GM21515 (cell line): ENCODE results near the gene ZNF532.
"Not testable (repeated sequence)": the region's sequence is repeated elsewhere in the genome, so short reads cannot be mapped to it uniquely, and the experiment has no call there.

Experiments
- ATAC-seq: cut with Tn5 transposase; IDR thresholded peaks from one replicate; pipeline ENCODE4 v1.9.1; 2021; ENCODE audit not compliant: unreplicated experiment

The ZNF532 gene

DNA sequence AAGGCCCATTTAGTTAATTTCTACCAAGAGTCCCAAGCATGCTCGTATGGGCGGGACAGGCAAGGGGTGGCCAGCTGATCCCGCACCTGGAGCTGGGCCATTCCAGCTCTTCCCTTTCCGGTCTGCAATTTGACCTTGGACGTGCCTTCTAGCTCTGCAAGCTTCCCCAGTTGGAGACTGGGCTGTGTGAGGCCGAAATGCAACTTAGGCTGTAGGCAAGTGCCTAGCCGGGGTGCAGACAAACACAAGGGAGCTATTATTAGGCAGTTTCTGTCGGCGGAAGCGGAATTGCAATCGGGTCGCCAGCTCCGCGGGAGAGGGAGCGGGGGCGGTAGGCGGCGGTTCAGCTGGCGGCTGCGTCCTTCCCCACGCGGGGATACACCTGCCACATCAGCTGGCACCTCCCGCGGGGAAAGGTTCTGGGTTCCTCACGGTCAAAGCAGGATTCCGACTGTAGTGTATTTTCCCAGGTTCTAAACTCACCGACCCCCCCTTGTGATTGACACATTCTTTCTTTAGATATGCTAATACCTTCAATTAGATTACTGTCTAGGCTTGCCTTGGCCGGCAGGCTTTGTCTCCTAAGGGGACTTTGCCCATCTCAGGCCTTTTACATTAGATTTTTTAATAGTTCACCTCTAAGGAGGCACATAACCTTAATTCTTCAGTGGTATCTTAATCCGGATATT lies 17.1 kb upstream of the ZNF532 start:
- ATAC-seq, result no peak

DNA sequence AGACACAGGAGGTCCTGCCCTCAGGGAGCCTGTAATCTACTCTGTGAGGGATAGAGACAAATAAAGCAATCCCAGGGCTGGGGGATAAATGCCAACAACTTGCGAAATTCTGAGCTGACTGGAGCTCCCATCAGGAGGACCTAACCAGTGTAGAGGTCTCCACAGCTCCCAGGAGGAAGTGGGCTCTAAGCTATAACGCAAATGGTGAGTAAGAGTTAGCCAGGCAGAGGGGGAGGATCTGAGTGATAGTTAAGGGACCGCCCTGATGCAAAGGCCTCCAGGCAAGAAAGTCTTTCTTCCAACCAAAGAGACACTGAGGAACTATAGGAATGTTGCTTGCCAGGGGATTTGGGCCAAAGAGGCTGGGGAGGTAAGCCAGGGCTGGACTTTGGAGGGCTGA lies 16.0 kb upstream of the ZNF532 start:
- ATAC-seq, result no peak

DNA sequence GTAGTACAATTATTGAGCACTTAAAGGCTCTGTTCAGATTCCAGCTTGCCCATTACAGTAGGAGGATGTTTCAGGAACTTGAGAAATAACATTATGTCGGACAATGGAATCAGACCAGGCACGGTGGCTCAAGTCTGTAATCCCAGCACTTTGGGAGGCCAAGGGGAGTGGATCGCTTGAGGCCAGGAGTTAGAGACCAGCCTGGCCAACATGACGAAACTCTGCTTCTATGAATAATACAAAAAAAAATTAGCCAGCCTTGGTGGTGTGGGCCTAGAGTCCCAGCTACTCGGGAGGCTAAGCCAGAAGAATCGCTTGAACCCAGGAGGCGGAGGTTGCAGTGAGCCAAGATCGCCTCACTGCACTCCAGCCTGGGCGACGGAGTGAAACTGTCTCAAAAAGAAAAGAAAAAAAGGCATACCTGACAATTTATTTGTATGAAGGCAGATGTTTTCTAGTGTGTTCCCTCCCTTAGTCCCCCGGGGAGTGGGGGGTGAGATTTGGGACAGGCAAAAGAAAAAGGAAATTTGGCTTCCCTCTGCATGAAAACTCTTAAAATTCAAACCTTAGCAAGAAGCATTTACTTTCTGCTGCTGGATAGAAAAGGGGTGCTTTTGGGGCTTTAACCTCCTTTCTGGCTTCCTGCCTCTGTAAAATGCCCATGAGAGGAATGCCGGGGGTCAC lies 13.7 kb upstream of the ZNF532 start:
- ATAC-seq, result no peak

DNA sequence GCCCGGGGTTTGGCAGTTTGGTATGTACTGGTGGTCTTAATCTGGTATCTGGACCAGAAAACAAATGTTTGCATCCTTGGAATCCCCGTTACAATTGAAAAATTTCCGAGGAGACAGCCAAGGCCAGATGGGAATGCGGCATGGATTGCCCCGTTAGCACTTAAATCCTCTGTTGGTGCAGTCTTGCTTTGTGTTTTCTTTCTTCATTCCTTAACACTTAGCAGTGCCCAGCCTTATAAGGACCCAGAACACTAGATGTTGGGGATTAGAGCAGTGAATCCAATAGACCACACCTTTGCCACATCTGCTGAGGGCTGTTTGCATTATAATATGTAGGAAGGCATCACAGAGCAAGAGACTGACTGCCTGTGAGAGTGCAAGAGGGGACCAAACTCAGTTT lies 12.8 kb upstream of the ZNF532 start:
- ATAC-seq, result no peak

DNA sequence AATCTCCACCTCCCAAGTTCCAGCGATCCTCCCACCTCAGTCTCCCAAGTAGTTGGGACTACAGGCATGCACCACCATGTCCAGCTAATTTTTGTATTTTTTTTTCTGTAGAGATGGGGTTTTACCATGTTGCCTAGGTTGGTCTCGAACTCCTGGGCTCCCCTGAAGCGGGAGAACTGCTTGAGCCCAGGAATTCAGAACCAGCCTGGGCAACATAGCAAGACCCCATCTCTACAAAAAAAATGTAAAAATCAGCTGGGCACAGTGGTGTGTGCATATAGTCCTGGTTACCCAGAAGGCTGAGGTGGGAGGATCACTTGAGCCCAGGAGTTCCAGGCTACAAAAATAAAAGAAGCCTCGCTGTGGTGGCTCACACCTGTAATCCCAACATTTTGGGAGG lies 12.0 kb upstream of the ZNF532 start:
- ATAC-seq, result no peak

DNA sequence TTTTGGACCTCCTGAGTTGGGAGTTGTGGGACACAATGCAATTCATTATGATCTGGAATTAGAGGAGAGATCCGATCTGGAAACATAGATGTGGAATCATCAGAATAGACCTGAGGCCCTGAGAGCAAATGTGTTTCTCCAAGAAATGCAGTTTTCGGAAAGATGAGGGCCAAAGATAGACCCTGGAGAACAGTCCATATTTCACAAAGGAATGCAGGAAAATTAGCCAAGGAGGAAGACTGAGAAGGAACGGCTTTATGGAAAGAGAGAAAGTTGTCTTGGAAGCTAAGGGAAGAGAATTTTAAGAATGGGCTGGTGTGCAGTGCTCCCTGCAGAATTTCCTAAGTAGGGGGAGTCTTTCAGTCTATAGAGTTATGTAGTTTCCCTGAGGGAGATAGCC lies 11.1 kb upstream of the ZNF532 start:
- no peak for ATAC-seq

DNA sequence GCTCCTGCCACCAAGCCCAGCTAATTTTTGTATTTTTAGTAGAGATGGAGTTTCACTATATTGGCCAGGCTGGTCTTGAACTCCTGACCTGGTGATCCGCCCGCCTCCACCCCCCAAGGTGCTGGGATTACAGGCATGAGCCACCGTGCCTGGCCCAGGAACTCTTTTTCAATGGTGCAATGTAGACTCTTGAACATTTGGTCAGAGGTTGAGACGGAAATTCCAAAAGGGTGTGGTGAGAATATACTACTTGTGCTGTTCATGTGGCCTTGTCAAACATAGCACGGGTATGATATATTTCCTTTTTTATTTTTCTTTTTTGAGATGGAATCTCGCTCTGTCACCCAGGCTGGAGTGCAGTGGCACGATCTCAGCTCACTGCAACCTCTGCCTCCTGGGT lies 9.2 kb upstream of the ZNF532 start:
- not testable (repeated sequence) for ATAC-seq

DNA sequence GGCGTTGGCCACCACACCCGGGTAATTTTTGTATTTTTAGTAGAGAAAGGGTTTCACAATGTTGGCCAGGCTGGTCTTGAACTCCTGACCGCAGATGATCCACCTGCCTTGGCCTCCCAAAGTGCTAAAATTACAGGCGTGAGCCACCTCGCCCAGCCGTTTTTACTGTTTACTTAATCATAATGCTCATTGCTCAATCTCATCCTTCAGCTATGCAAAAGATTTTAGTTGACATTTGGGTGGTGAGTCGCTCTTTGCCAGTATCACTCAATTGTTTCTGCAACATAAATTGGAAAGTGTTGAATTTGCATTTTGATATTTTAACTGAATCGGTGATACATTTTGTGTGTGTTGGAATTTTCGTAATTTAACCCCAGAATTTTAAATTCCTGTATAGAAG lies 7.8 kb upstream of the ZNF532 start:
- ATAC-seq, result no peak

DNA sequence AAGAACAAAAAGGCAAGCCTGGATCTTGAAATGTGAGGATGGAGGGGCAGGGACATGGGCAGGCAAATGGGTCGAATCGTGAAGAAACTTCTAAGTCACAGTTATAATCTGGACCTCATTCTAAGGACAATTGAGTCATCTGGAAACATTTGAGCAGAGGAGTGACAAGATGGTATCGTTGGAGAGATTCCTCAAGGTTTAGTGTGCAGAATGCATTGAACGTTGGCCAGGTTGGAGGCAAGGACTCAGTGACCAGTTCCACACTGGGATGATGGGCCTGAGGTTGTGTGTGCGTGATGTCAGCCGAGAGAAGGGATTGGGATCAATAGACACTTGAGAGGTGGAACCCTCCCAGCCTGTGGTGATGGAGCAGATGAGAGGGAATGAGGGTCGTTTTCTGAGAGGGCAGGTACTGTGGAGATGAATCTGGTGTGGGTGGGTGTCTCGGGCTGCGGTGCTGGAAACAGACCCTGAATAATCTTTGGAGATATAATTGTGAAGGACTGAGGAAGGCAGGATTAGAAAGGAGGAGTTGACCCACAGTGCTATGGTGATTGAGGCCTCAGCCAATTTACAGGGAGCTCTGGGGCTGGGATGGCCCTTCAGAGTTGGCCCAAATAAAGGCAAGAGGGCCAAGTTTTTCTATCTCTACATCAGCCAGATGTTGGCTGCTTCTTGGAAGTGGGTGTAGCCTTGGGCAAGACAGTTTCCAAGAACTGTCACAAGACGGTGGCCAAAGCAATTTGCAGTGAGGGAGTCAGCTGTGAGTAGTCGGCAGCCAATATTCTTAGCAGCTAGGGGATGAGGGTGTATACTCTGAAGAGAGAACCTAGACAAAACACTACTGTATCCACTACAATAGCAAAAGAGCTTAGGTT lies 5.8 kb upstream of the ZNF532 start:
- ATAC-seq, result no peak

DNA sequence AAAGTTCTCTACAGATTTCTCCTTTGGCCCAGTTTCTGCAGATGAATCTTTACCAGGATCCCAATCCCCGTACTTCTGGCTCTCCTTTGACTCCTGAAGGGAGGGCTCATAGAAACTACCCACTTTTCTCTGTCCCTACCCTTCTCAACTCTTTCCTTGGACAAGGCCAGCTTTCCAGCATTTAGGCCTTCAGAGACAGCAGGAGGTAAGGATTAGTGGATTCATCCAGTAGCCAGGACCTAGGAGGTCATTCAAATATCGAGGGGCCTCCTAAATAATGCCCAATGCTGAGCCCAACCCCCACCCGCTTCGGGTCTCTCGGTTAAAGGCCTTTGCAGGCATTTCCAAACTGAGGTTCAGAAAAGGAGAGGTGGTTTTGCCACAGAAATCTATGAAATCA lies 4.8 kb upstream of the ZNF532 start:
- ATAC-seq, result no peak

DNA sequence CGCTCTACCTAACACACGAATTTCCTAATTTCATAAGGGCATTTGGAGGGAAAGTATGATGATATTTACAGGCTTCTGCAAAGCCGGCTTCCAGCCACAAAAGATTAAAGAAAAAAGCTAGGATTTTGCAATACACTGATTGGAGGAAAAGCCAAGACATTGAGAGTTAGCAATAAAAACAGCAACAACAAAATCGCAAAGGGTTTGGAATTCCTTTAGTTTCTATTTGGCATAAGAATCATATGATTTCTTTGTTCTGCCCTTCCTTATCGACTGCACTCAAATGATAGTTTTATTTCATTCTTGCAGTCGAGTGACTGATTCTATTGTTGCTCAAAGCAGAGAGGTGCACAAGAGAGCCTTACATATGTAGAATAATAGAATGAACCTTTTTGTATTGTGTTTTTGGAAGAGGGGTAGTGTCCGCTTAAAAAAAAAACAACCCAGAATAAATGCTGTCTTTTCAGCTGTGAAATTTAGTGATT lies 3.9 kb upstream of the ZNF532 start:
- no peak for ATAC-seq

DNA sequence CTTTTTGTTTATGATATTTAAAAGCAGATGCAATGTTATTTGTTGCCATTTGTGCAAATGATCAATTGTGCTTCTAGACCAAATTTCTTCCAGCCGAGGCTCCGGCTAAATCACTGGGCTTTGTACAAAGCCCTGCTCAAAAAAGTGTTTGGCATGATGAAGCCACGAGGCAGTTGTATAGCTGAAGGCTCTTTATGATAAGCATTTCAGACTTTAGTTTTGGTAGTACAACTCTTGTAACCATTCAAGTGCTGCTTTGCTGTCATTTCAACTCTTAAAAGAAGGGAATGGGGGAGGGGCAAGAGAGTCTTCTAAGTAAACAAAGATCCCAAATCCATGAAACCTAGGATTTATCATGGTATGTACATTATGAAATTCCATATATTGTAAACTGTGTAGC lies 3.3 kb upstream of the ZNF532 start:
- no peak for ATAC-seq

DNA sequence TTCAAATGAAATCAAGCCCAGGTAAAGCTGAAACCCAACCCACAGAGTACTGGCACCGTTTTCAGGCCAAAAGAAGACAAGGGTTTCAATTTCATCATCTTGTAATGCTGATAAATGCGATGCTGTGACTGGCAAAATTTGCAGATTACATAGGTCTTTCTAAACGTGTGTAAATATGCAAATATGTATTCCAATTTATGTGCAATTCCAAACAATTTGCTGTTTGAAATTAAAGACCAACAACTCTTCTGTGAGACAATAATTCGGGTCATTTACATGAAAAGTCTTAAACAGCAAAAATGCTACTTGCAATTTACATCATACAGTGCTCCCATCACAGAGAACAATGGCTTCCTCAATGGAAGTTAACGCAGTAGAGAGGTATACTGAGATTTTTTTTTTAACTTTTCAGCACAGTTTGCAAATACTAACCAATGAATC lies 2.8 kb upstream of the ZNF532 start:
- no peak for ATAC-seq

DNA sequence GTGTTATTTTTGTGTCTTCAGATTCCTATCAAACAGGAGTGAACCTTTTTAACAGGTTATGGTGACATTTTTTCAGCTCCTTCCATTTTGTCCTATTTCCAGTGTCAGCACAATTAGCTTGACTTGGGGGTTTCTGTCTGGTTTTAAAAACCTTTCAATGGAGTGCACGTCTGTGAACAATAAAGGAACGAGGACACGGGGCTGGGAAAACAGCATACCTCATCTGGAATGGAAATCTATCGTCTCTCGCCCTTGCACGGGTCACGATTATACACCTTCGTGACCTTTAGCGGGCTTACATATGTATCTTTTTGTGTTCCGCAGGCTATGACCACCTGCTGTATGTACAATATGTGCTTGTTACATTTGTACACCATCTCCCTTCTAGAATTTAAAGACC lies 2.3 kb upstream of the ZNF532 start:
- ATAC-seq, result no peak

DNA sequence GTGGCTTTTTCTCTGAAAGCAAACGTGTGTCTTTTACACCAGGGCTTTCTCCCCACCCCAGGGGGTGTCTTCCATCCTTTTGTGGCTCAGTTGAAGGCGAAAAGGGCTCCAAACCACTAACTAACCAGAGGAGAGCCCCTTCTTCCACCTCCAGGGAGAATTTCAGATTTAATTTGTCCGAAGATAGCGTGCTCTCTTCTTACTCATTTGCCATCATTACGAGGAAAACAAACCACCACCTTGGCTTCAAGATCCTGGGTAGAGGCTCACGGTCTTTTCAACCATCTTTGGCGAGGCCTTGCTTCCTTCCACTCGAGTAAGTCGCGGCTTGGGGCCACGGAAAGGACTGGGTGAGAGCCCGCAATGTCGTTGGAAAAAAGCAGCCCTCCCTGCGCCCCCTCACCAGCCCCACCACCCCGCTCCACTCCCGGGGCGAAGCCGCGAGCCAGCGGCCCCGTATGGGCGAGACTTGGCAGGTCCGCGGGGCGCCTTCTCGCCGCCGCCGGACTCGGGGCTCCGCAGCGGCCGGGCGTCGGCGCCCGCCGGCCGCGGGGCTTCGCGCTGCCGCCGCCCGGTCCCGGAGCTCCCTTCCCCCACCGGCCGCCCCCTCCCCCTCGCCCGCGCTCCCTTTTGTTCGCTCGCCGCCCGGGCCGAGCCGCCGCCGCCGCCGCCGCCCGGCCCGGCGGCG lies 1.7 kb upstream of the ZNF532 start:
- ATAC-seq, result no peak

DNA sequence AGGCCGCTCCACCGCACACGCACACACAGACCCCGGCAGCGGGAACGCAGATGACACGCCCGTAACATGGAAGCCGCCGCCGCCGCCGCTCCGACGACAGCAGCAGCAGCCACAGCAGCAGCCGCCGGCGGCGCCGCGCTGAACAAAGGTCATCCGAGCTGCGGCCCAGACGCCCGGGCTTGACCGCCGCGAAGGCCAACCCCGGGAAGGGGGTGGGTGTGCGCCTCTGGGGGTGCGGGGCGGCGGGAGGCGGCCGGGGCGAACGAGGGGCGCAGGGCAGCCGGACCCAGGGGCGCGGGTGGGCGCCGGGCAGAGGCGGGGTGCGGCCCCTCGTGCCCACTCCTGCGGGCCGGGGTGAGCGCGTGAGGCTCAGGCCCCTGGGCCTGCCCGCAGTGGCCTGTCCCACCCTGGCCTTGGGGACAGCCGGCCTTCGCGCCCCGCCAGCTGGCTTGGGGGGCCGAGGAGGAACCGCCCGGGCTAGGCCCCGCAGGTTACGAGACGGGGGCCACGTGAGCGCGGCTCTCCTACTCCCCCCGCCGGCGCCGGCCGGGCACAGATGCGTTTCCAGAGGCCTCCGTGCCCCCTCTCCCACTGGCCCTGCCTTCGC lies 1.0 kb upstream of the ZNF532 start:
- ATAC-seq, result no peak

DNA sequence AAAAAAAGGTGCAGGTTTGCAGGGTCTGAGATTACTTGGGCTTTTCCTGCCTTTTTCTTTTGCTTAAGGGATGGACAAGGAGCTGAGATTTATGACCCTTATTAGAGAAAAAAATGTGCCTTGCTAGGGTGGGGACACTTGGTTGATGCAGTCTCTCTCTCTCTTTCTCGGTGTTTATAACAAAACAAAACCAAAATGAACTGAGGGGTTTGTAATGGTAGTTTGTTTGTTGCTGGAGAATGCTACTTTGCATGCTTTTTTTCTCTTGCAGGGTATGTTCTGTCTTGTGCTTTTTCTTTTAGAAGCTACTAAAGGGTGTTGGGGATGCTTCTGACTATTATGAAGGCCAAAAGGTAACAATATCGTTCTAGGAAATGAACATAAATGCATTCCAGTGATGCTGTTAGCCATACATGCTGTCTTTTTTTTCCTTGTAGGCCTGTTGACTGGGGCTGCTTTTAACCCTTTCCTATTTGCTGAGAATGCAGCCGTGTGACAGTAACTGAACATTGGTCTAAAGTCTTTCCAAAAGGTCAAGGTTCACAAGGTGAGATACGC lies 435 bp downstream of the ZNF532 start:
- ATAC-seq, result no peak

DNA sequence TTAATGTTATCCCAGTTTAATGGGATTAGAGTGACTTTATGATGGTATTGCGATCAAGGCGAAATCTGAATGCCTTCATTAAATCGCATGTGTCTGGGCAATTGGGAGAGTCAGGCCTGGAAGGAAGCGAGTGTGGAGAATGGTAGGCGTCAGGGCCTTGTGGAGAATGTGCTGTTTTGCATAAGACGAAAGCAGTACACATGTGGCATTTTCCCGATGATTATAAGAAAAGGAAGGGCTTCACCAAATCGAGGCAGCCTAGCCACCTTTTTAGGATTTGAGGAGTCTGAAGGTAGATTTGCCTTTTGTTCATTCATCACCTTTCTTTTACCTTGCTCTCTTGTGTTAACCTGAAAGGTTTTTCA lies 1.0 kb downstream of the ZNF532 start:
- ATAC-seq, result no peak

DNA sequence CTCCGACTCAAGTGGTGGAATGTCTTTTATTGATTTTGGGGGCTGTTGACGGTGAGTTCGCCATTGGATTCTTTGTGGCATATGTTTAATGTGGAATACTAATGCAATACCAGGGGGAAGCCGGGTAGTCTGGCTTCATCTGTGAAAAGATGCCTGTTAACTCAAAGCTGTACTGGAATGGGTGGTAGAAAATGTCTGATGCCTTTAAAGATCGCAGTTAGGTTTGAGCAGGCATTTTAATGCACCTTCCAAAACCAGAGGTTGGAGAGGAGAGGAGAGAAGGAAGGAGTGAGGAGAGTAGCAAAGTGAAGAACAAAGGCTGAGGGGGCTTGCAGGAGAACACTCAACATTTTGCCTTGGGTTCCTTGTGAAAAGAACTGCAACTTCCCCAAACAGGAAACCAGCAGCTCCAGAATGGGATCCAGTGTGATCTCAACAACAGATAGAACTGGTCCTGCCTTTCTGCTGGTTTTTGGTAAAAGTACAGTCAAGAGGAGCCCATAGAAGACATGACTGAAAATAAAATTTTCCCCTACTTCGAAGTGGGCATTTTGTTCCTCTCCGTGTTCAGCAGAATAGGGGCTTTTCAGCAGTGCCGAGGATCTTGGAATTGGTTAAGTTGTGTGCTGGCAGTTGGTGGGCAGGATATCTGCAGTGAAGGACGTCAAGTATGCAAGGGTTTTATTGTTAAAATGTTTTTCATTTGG lies 1.5 kb downstream of the ZNF532 start:
- ATAC-seq, result no peak

DNA sequence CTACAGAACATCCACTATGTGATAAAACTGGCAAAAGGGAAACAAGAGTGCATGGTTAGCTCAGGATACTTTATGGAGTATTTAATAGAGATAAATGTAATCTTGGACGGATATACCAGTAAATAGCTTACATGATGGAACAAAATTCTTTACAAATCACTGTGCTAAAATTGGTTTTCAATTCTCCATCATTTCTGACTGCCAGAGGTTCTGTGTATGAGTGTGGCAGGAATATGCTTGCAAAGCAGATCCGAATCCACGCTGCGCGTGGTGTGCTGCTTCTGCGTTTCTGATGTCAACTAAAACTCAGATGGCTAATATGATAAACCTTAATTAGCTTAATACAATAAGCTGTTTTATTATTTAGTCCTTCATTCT lies 2.1 kb downstream of the ZNF532 start:
- ATAC-seq, result no peak
